H1 (cell line): Measurements from ENCODE around the gene ASCL1. TPM values are rescaled to one million over a fixed set of nuclear protein-coding genes. Genes with fewer than 3 reads are reported as not detected.
A peak's percentile ranks its signal among the peaks of the same experiment; 100 is the strongest.

Experiments
- CTCF ChIA-PET: fragments of 300-600 bp; sonication (Branson Sonifier 250); formaldehyde crosslinking; loops from one replicate; lab custom pipeline; 2021; ENCODE audit not compliant: partially characterized antibody; lab: Charles Lee
- POLR2A ChIA-PET: fragments of 300-600 bp; sonication (Branson Sonifier 250); formaldehyde crosslinking; loops from one replicate; lab custom pipeline; 2021; ENCODE audit warnings: inconsistent platforms; ENCODE audit not compliant: partially characterized antibody; lab: Charles Lee
- DNase-seq, 2 experiments: peaks; one replicate each; pipeline versions ENCODE4 v3.0.0 to v3.0.0-alpha.2; 2010 to 2022; ENCODE audit warnings: low spot score in 2 of 2, low read depth in 1 of 2, mixed read lengths in 1 of 2
- FAIRE-seq: peaks from 2 replicates; lab custom pipeline; 2011; peaks lifted over from hg19 to GRCh38; lab: Jason Lieb, UNC
- H2AFZ ChIP-seq: 2 replicates; pipeline ENCODE4 v1.8.1; 2012; ENCODE audit warnings: low read length, inconsistent platforms
- H2AK5ac ChIP-seq: 2 replicates; pipeline ENCODE4 v1.6.1; 2013; ENCODE audit warnings: low read depth, low read length
- H2BK120ac ChIP-seq: replicated peaks from 2 replicates; pipeline ENCODE3; 2013; ENCODE audit warnings: low read depth, low read length, inconsistent platforms
- H2BK12ac ChIP-seq: 2 replicates; pipeline ENCODE4 v1.6.1; 2013; ENCODE audit warnings: low read depth, low read length
- H2BK15ac ChIP-seq: 2 replicates; pipeline ENCODE4 v1.6.1; 2013; ENCODE audit warnings: low read length
- H2BK20ac ChIP-seq: 2 replicates; pipeline ENCODE4 v1.6.1; 2013; ENCODE audit warnings: low read length
- H2BK5ac ChIP-seq: 2 replicates; pipeline ENCODE4 v1.6.1; 2013; ENCODE audit warnings: low read depth, low read length
- H3K14ac ChIP-seq: 2 replicates; pipeline ENCODE4 v1.6.1; 2013; ENCODE audit warnings: inconsistent platforms; ENCODE audit not compliant: insufficient read length
- H3K18ac ChIP-seq: 2 replicates; pipeline ENCODE4 v1.6.1; 2013; ENCODE audit warnings: low read length; ENCODE audit errors: extremely low read depth
- H3K23ac ChIP-seq: 2 replicates; pipeline ENCODE4 v1.6.1; 2013; ENCODE audit warnings: inconsistent platforms; ENCODE audit not compliant: insufficient read length
- H3K23me2 ChIP-seq: 2 replicates; pipeline ENCODE4 v1.6.1; 2013; ENCODE audit warnings: low read depth, low read length
- H3K27ac ChIP-seq: 2 replicates; pipeline ENCODE4 v1.6.1; 2011; ENCODE audit warnings: low read depth, low read length, inconsistent platforms
- H3K27me3 ChIP-seq, 4 experiments: replicated peaks in 1 of 4; 1 replicate in 1 of 4; 2 replicates in 3 of 4; pipeline versions ENCODE4 v1.6.1 to v1.8.1; 2011 to 2013; ENCODE audit warnings: low read length in 3 of 4, mild to moderate bottlenecking in 3 of 4, inconsistent platforms in 2 of 4, mixed read lengths in 2 of 4, moderate library complexity in 1 of 4; ENCODE audit not compliant: control insufficient read depth in 3 of 4, insufficient read depth in 3 of 4; ENCODE audit errors: extremely low read depth in 1 of 4
- H3K36me3 ChIP-seq, 4 experiments: 2 replicates each; pipeline versions ENCODE4 v1.6.1 to v1.8.1; 2011 to 2013; ENCODE audit warnings: mild to moderate bottlenecking in 4 of 4, low read length in 3 of 4, moderate library complexity in 2 of 4, control low read depth in 1 of 4, inconsistent platforms in 1 of 4; ENCODE audit not compliant: insufficient read depth in 4 of 4, control insufficient read depth in 2 of 4
- H3K4ac ChIP-seq: replicated peaks from 2 replicates; pipeline ENCODE3; 2013; ENCODE audit warnings: low read length, low read depth, mixed read lengths, inconsistent platforms; ENCODE audit not compliant: insufficient read length
- H3K4me1 ChIP-seq, 4 experiments: replicated peaks in 1 of 4; 1 replicate in 1 of 4; 2 replicates in 3 of 4; pipeline versions ENCODE4 v1.6.1 to v1.8.1; 2011 to 2013; ENCODE audit warnings: low read length in 3 of 4, inconsistent platforms in 2 of 4, mixed read lengths in 1 of 4; ENCODE audit not compliant: insufficient read depth in 4 of 4, control insufficient read depth in 3 of 4
- H3K4me2 ChIP-seq, 2 experiments: 2 replicates each; pipeline versions ENCODE4 v1.6.1 to v1.8.1; 2011 to 2013; ENCODE audit warnings: low read depth in 2 of 2, low read length in 2 of 2, control low read depth in 1 of 2, inconsistent platforms in 1 of 2, mild to moderate bottlenecking in 1 of 2; ENCODE audit not compliant: insufficient read depth in 1 of 2
- H3K4me3 ChIP-seq, 4 experiments: fragments of 200-600, 300-600 bp in 1 of 4; sonication (generic), shearing (Covaris generic), sonication (Bioruptor Twin) in 1 of 4; 2 replicates each; pipeline versions ENCODE4 v1.5.1 to v1.8.1; 2011 to 2016; ENCODE audit warnings: low read length in 4 of 4, low read depth in 3 of 4, control low read depth in 2 of 4, inconsistent platforms in 2 of 4, mild to moderate bottlenecking in 2 of 4, mixed read lengths in 1 of 4, moderate library complexity in 1 of 4; ENCODE audit not compliant: insufficient read depth in 2 of 4; ENCODE audit errors: extremely low read depth in 1 of 4
- H3K56ac ChIP-seq: replicated peaks from 2 replicates; pipeline ENCODE3; 2013; ENCODE audit warnings: low read depth, mild to moderate bottlenecking, mixed read lengths, low read length, inconsistent platforms; ENCODE audit not compliant: insufficient read length
- H3K79me1 ChIP-seq: 2 replicates; pipeline ENCODE4 v1.6.1; 2013; ENCODE audit warnings: low read depth, low read length, control low read depth
- H3K79me2 ChIP-seq, 2 experiments: 2 replicates each; pipeline versions ENCODE4 v1.6.1 to v1.8.1; 2012 to 2013; ENCODE audit warnings: low read length in 2 of 2, mild to moderate bottlenecking in 2 of 2, inconsistent platforms in 1 of 2; ENCODE audit not compliant: insufficient read depth in 2 of 2, control insufficient read depth in 1 of 2
- H3K9ac ChIP-seq, 4 experiments: replicated peaks in 1 of 4; 1 replicate in 1 of 4; 2 replicates in 3 of 4; pipeline versions ENCODE4 v1.6.1 to v1.8.1; 2011 to 2013; ENCODE audit warnings: low read depth in 3 of 4, low read length in 3 of 4, control low read depth in 2 of 4, mild to moderate bottlenecking in 2 of 4, moderate library complexity in 2 of 4, inconsistent platforms in 1 of 4; ENCODE audit errors: extremely low read depth in 1 of 4
- H3K9me3 ChIP-seq, 2 experiments: 2 replicates each; pipeline versions ENCODE4 v1.6.1 to v1.8.1; 2012 to 2013; ENCODE audit warnings: mild to moderate bottlenecking in 2 of 2, moderate library complexity in 2 of 2, control low read depth in 1 of 2, inconsistent platforms in 1 of 2, low read depth in 1 of 2, low read length in 1 of 2, mixed read lengths in 1 of 2; ENCODE audit not compliant: insufficient read depth in 2 of 2
- H4K20me1 ChIP-seq, 2 experiments: replicated peaks in 1 of 2; 2 replicates each; pipeline versions ENCODE3 to v1.8.1; 2011 to 2013; ENCODE audit warnings: inconsistent platforms in 2 of 2, low read length in 2 of 2, mild to moderate bottlenecking in 1 of 2; ENCODE audit not compliant: insufficient read depth in 2 of 2, control insufficient read depth in 1 of 2
- H4K5ac ChIP-seq: 2 replicates; pipeline ENCODE4 v1.6.1; 2013; ENCODE audit warnings: low read length, low read depth, mixed read lengths, inconsistent platforms; ENCODE audit not compliant: insufficient read length
- H4K8ac ChIP-seq: 2 replicates; pipeline ENCODE4 v1.8.0; 2013; ENCODE audit warnings: mild to moderate bottlenecking, moderate library complexity, low read length, inconsistent platforms; ENCODE audit not compliant: insufficient read depth; ENCODE audit errors: extremely low read depth
- H4K91ac ChIP-seq: replicated peaks from 2 replicates; pipeline ENCODE3; 2013; ENCODE audit warnings: low read length, mixed read lengths, inconsistent platforms; ENCODE audit not compliant: insufficient read length
- BRCA1 ChIP-seq: IDR thresholded peaks from 2 replicates; pipeline ENCODE4 v1.6.1; 2012; ENCODE audit warnings: low read depth, low read length, improper control_type of control experiment
- CEBPB ChIP-seq: IDR thresholded peaks from 2 replicates; pipeline ENCODE4 v1.6.1; 2012; ENCODE audit warnings: low read depth, low read length
- CTBP2 ChIP-seq: IDR thresholded peaks from 2 replicates; pipeline ENCODE4 v1.7.0; 2011; ENCODE audit warnings: borderline replicate concordance, mild to moderate bottlenecking, moderate library complexity, mixed read lengths, low read length; ENCODE audit not compliant: insufficient read depth, insufficient read length
- EGR1 ChIP-seq: IDR thresholded peaks from 2 replicates; pipeline ENCODE4 v1.6.1; 2011; ENCODE audit warnings: low read depth, low read length, borderline replicate concordance
- GTF2F1 ChIP-seq: IDR thresholded peaks from 2 replicates; pipeline ENCODE4 v1.6.1; 2012; ENCODE audit warnings: low read depth, low read length, improper control_type of control experiment, borderline replicate concordance
- HDAC6 ChIP-seq: IDR thresholded peaks from one replicate; pipeline ENCODE4 v1.7.1; 2012; ENCODE audit warnings: low read depth, mild to moderate bottlenecking, inconsistent platforms, low read length, moderate library complexity
- POLR2A ChIP-seq, 2 experiments: IDR thresholded peaks; 1 replicate in 1 of 2; 2 replicates in 1 of 2; pipeline ENCODE4 v1.6.1; 2011; ENCODE audit warnings: low read depth in 2 of 2, low read length in 2 of 2, mild to moderate bottlenecking in 2 of 2; ENCODE audit errors: control extremely low read depth in 1 of 2
- TBP ChIP-seq: IDR thresholded peaks from 2 replicates; pipeline ENCODE4 v1.6.1; 2011; ENCODE audit warnings: low read depth, low read length, improper control_type of control experiment
- WGBS, 2 experiments: shearing (Covaris generic) in 1 of 2; methylation state at CpG; one replicate each; pipeline versions ENCODE4 v1.1.6 to v1.1.7; 2013 to 2015; ENCODE audit warnings: low lambda C conversion rate in 2 of 2, mixed read lengths in 2 of 2, inconsistent platforms in 1 of 2, low coverage in 1 of 2, missing lambda C conversion rate in 1 of 2; ENCODE audit not compliant: insufficient replicate concordance in 2 of 2, insufficient coverage in 1 of 2, insufficient read length in 1 of 2; ENCODE audit errors: extremely low coverage in 1 of 2, missing lambda C conversion rate in 1 of 2; 5-methylcytosine and 5-hydroxymethylcytosine counted together
- polyA plus RNA-seq, 7 experiments: library from polyadenylated mRNA; depleted of rRNA in 3 of 7; stranded (reverse) in 5 of 7; unstranded in 2 of 7; fragments of >200 nt in 5 of 7; fragments of 200-250 nt in 2 of 7; gene quantifications; 1 replicate in 5 of 7; 2 replicates in 1 of 7; 4 replicates in 1 of 7; pipeline versions ENCODE4 v1.2.1 to v1.2.3, GENCODE V29; 2011 to 2013; ENCODE audit warnings: missing spikeins in 2 of 7, mixed read lengths in 2 of 7
- total RNA-seq: library from RNA; stranded (reverse); fragmentation: NEBNext Ultra II Directional; extraction: Animal tissue kit (Norgen Biotek cat#: 25700); gene quantifications from 2 replicates; pipeline ENCODE4 v1.2.1, GENCODE V29; 2021
- TF ChIP-seq, protein P1 (sequence below): IDR thresholded peaks from 2 replicates; pipeline ENCODE4 v1.6.1; 2012; ENCODE audit warnings: inconsistent platforms

ASCL1 gene
- total and polyA plus RNA-seq, 2 of the 8 experiments (the other 6 are each of a cell fraction or from before 2014, with no cell fraction given): 0.12 TPM; not detected in 1

GRCh38 chr12:102917026-102917787 is 40.3 kb upstream of the ASCL1 start, which contains the start of gene PAH:
PAH (minus strand) TSS chr12:102917244; CDS start chr12:102917130, 114 bp downstream.
- no peak within 1 kb of the TSS for H3K4ac ChIP-seq
- POLR2A ChIA-PET: interaction anchor here (0.7 to 1.7 kb wide), 3 partner anchors 15 to 65 kb away, joined by 3 to 7 read pairs (median 3); no protein-coding TSS in a partner anchor
- TF ChIP-seq CTBP2 (no peak), HDAC6 (no peak), TBP (peak; percentile 8; the same call in 1 of the 2 replicates), GTF2F1 (no peak), POLR2A (IDR thresholded peaks at IDR 0.05; ENCODE audit: control extremely low read depth in 1 of 2, low read depth in 2 of 2, low read length in 2 of 2) (peak in 1 of 2 experiments; percentile 63; a peak in 2 of 3 replicates), CEBPB (no peak), BRCA1 (no peak), EGR1 (no peak; the same call in 1 of the 2 replicates)
- TF ChIP-seq, protein P1, sequence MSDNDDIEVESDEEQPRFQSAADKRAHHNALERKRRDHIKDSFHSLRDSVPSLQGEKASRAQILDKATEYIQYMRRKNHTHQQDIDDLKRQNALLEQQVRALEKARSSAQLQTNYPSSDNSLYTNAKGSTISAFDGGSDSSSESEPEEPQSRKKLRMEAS: peak; percentile 83

More at GRCh38 chr12:102917026-102917787, 40.3 kb upstream of the ASCL1 start, which contains the start of gene PAH:
- H3K23me2 ChIP-seq: no peaks in the 10 kb centered on the region
- H4K8ac ChIP-seq: peak within 1 kb of the TSS; percentile 26; the same call in 1 of the 2 replicates
- H3K36me3 ChIP-seq: no peaks in the 10 kb centered on the region
- peak within 1 kb of the TSS; percentile 76 for H3K18ac ChIP-seq
- H2BK12ac ChIP-seq: peak within 1 kb of the TSS; percentile 53; the same call in 1 of the 2 replicates
- CTCF ChIA-PET: interaction anchor here (0.6 to 1.4 kb wide), 10 partner anchors 9 to 631 kb away, joined by 3 to 4 read pairs (median 4); no protein-coding TSS in a partner anchor
- peaks cover 2 to 10% (median 5%) of the 10 kb centered on the region in 4 experiments; a peak in 4 of 7 replicates for H3K4me1 ChIP-seq
- H3K27me3 ChIP-seq: no peaks in the 10 kb centered on the region
- H3K79me1 ChIP-seq: no peaks in the 10 kb centered on the region
- no peak within 1 kb of the TSS for H3K23ac ChIP-seq
- H3K27ac ChIP-seq: peak within 1 kb of the TSS; percentile 2; the same call in 1 of the 2 replicates
- FAIRE-seq: peak; percentile 81
- H2BK5ac ChIP-seq: peak within 1 kb of the TSS; percentile 47; the same call in 1 of the 2 replicates
- no peak within 1 kb of the TSS; a peak in 1 of 7 replicates for H3K9ac ChIP-seq
- peak; percentile 51 to 79 for DNase-seq
- H3K9me3 ChIP-seq: no peaks in the 10 kb centered on the region
- H3K14ac ChIP-seq: no peak within 1 kb of the TSS
- peak within 1 kb of the TSS; percentile 72 for H2AFZ ChIP-seq
- no peak within 1 kb of the TSS for H3K56ac ChIP-seq
- no peak within 1 kb of the TSS for H2BK120ac ChIP-seq
- 16% methylated on average over 23 of the region's 30 CpGs; no CpG with 5 or more reads in 1 of the 2 experiments for WGBS, 2 experiments
- H3K4me3 ChIP-seq: peak within 1 kb of the TSS; percentile 12 to 52 (median 24); a peak in 6 of 8 replicates
- no peak within 1 kb of the TSS for H2BK15ac ChIP-seq
- no peak within 1 kb of the TSS for H2AK5ac ChIP-seq
- H4K91ac ChIP-seq: peak within 1 kb of the TSS; percentile 31
- peak within 1 kb of the TSS; percentile 25 for H4K5ac ChIP-seq
- peak within 1 kb of the TSS; percentile 60 to 63 for H3K4me2 ChIP-seq
- H4K20me1 ChIP-seq: no peaks in the 10 kb centered on the region
- no peak within 1 kb of the TSS for H2BK20ac ChIP-seq
- no peaks in the 10 kb centered on the region for H3K79me2 ChIP-seq
